ENCODE data around the gene SLC35B3.
"Not testable (repeated sequence)": the region's sequence is repeated elsewhere in the genome, so short reads cannot be mapped to it uniquely, and the experiment has no call there.

The SLC35B3 gene

DNA sequence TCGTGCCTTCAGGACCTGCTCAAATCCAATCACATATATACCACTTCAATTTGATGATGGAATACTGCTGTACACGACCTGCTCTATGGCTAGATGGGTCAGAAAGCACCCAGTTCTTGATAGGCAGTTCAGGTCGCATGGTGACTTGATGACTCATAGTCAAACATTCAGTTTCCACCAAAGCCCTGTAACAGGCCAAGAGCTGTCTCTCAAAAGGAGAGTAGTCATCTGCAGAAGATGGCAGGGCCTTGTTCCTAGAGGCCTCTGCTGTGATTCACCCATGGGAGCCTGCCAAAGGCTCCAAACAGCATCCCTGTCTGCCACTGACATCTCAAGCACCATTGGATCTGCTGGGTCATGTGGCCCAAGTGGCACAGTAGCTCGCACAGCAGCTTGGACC, 29.4 kb downstream of the SLC35B3 start:
- not testable (repeated sequence) for DNase-seq

DNA sequence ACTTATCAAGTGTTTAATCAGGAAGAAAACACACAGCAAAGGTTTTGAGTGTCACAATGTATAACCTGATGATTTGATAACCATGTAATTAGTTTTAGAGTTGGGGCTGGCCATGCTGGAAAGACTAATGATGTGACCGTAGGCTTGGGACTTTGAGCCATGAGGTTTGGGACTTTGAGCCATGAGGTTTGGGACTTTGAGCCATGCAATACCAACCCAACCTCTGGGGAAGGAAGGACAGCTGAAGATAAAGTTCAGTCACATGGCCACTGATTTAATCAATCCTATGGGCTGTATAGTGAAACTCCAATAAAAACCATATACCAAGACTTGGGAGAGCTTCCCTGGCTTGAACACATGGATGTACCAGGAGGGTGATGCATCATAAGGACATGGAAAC, 32.8 kb downstream of the SLC35B3 start:
- no peak for DNase-seq

DNA sequence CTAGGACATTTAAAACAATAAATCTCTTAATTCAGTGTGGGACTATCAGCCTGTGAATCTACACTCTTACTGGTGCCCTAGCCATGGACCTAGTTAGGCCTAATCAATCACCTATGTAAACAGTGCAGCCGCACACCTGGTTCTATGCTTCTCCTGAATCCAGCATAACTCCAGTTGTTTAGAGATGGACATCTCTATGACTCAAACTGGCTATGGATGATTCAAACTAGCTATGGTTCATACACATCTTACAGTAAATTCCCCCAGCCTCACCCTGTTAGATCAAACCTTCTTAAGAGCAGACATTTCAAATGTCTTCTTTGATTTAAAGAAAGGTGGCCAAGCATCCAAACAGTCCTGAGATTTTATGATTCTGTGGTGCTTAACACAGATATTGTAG, 34.7 kb downstream of the SLC35B3 start:
- no peak for DNase-seq

DNA sequence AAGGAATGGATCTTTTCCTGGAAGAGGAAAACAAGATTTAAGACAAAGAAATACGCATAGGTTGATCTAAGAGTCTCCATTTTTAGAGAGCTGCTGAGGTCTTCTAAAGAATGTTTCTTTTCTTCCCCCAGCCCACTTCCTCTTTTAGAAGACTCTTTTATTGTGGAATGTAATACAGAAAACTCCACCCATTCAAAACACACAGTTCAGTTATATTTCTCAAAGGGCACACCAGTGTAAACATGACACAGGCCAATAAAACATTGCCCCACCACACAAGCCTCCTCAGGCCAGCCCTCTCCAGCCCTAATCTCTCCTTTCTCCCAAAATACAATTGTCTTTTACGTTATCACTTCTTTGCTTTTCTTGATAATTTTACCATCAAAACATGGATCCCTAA, 42.8 kb downstream of the SLC35B3 start:
- DNase-seq, result no peak

DNA sequence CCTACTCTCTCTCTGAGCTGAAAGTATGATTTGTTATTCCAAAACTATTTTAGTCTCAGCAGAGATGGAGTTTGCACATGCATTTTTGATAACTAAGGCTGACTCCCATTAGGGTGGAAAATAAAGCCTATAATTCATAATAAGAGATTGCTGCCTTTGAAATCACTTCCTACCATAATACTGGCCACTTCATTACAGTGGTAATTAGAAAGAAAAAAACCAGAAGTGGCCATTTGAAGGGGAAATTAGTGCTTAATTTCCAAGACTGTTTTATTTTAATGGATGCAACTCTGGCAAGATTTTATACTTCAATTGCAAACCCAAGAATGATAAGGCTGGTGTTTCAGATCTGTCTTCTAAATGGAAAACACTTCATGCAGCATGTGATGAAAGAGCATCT, 43.4 kb downstream of the SLC35B3 start:
- DNase-seq, result no peak

DNA sequence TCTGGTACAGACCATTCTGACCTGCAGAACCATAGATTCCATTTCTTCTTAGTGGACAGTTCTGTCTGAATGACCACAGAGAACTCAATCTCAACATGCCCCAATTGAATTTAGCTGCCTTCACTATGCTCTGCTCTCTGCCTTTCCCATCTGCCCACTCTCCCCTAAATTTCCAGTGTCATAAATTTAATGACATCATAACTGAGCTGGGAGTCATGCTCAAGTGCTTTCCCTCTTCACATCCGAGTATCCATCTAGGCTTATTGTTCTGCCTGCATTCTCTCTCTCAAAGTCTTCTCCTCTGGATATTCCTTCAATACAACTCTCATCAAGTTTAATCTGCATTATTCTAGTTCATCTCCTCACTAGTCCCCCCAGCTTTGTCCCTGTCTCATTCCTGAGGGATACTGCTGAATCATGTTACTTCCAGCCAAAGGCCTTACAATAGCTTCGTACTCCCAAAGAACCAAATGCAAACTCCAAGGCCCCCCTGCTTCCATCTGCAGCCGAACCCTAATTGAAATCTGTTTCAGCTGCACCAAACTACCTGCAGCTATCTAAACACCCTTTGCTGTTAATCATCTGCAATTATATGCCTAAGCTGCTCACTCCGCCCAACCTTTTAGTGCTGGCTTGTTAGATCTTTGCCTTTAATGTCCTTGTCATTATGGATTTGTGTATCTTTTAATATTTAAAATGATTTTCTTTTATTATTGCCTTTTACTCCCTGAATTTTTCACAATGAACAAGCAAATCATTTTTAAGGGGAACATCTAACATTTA, 46.1 kb downstream of the SLC35B3 start:
- no peak for DNase-seq

DNA sequence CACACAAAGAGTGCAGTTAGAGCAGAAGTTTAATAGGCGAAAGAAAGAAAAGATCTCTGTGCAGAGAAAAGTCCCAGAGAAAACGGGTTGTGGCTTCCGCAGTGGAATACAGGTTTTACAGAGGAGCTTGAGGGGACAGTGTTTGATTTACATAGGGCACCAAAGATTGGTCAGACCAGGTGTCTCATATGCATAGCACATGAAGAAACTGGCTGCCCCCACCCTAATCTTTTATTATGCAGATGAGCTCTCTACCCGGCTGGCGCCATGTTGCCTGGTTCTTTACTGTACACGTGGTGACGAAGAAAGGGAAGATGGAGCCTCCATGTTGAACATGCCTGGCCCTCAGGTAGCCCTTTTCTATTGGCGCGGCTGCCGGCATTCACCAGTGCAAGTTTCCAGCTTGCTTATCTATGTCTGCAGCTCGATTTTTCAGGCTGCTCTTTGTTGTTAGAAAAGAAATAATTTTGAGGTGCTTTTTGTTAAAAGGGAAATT, 47.4 kb downstream of the SLC35B3 start:
- no peak for DNase-seq

DNA sequence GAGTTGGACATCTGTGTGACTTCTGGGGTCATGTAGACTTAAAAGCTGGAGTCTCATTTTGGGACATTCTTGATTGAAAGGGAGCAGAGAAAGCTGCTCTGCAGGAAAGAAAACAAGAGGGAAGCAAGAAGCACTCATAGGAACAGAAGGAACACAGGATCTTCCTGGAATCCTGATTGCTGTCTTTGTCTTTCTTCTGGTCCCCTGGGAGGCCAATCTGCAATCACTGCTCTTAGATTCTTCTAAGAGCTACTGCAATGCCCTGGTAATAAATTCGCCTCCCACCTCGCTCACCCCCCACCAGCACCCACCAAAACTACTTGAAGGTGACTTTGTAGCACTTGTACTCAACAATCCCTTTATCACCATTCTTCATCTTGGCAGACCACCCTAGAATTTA, 51.8 kb downstream of the SLC35B3 start:
- no peak for DNase-seq

DNA sequence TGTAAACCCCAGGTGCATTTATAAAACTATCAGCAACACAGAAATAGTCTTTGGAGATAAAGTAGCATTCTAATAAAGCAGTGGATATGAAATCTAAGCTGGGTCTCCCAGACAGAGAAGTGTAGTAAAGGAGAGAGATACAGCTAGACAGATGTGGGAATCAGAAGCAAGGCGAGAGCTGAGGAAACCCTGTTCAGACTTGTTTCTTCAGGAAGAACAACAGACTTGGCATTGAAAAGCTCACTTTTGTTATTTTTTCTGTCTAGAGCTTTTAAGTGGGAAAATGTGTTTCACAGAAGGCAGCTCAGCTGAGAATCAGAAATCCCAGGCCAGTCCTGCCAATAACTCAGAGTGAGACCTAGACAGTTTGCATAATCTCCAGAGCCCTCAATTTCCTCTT, 52.9 kb downstream of the SLC35B3 start:
- no peak for DNase-seq

DNA sequence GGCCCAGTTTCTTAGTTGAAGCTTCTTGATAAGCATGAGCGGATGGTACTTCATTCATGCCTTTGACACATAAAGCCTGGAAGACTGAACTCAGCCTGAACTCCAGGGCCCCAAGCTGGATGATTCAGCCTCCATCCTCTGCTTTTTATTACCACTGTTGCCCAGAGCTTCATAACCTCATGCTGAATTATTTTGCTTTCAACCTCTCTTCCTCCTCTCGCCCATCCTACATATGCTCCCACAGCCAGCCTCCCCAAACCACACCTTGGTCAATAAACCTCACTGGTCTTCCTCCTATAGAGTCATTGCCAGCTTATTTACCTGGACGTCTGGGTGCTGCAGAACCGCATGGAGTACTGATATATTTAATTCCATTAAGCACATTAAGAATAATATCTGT, 59.4 kb downstream of the SLC35B3 start:
- no peak for DNase-seq
